Naive B cell (primary cell): ENCODE measurements around the gene PLIN4. TPM values are rescaled to one million over a fixed set of nuclear protein-coding genes. Genes with fewer than 3 reads are reported as not detected.
"Not testable (repeated sequence)": the region's sequence is repeated elsewhere in the genome, so short reads cannot be mapped to it uniquely, and the experiment has no call there.

Experiments
- ATAC-seq, 2 donors: fragments of 150-1000 bp; cut with Tn5 transposase; 2 replicates each; pipeline ENCODE4 v1.10.0; 2021; ENCODE audit warnings: low read depth in 2 of 2, mild to moderate bottlenecking in 2 of 2, moderate library complexity in 2 of 2
- DNase-seq: peaks from one replicate; pipeline ENCODE4 v3.0.0; 2022
- H3K27ac Mint-ChIP-seq, 6 donors: one replicate each; pipeline ENCODE4 v1.8.0; 2020 to 2022; ENCODE audit warnings: mild to moderate bottlenecking in 6 of 6, mixed read lengths in 6 of 6, moderate library complexity in 5 of 6, inconsistent platforms in 2 of 6
- H3K27me3 Mint-ChIP-seq, 3 donors: one replicate each; pipeline ENCODE4 v1.8.0; 2021 to 2022; ENCODE audit warnings: mixed read lengths in 3 of 3, mild to moderate bottlenecking in 1 of 3
- H3K36me3 Mint-ChIP-seq, 2 donors: one replicate each; pipeline ENCODE4 v1.8.0; 2020 to 2022; ENCODE audit warnings: mixed read lengths in 2 of 2, inconsistent platforms in 1 of 2, mild to moderate bottlenecking in 1 of 2
- H3K4me1 Mint-ChIP-seq, 3 donors: one replicate each; pipeline ENCODE4 v1.8.0; 2020 to 2022; ENCODE audit warnings: mixed read lengths in 3 of 3, inconsistent platforms in 1 of 3, mild to moderate bottlenecking in 1 of 3, moderate library complexity in 1 of 3
- H3K4me3 Mint-ChIP-seq, 8 donors: one replicate each; pipeline ENCODE4 v1.8.0; 2020 to 2022; ENCODE audit warnings: mild to moderate bottlenecking in 8 of 8, mixed read lengths in 8 of 8, moderate library complexity in 8 of 8, inconsistent platforms in 2 of 8
- H3K9me3 Mint-ChIP-seq, 7 donors: one replicate each; pipeline ENCODE4 v1.8.0; 2020 to 2022; ENCODE audit warnings: mixed read lengths in 7 of 7, mild to moderate bottlenecking in 5 of 7, inconsistent platforms in 2 of 7, moderate library complexity in 1 of 7
- polyA plus RNA-seq, 6 donors: library from polyadenylated mRNA; unstranded; fragments of 300-500 nt; fragmentation: Illumina TruSeq; gene quantifications; one replicate each; pipeline ENCODE4 v1.2.3, GENCODE V29; 2021; ENCODE audit warnings: low read depth in 6 of 6

Gene PLIN4
- polyA plus RNA-seq, 6 donors from 2014 or later = 0.04 to 0.21 (median 0.14) TPM; not detected in 2

GRCh38 chr19:4553775-4554174 is 35.5 kb upstream of the PLIN4 start:
- H3K4me1 Mint-ChIP-seq = peaks cover 0 to 17% (median 7%) of the 10 kb centered on the region in 3 donors
- H3K27ac Mint-ChIP-seq = no peak overlapping the region
- peaks cover 0 to 32% (median 27%) of the 10 kb centered on the region in 3 donors for H3K27me3 Mint-ChIP-seq
- H3K4me3 Mint-ChIP-seq = no peak overlapping the region
- DNase-seq (no peak), ATAC-seq (no peak)
- H3K9me3 Mint-ChIP-seq = peaks cover 0 to 12% (median 0%) of the 10 kb centered on the region in 7 donors
- no peaks in the 10 kb centered on the region for H3K36me3 Mint-ChIP-seq

DNA sequence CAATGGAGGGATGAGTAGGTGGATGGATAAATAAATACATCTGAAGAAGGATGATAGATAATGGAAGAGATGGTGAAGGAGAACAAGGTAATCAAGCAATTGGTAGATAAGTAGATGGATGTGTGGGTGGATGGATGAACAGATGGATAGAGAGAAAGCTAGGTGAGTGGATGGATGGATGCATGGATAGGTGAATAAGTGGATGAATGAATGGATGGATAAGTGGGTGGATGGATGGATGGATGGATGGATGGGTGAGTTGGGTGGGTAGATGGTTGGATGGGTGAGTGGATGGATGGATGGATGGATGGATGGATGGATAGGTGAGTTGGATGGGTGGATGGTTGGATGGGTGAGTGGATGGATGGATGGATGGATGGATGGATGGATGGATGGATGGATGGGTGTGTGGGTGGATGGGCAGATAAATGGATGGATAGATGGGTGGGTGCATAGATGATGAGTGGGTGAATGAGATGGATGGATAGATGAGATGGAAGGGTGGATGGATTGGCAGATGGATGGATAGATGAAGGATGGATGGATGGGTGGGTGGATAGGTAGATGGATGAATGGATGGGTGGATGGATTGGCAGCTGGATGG is 34.9 kb upstream of the PLIN4 start:
- Mint-ChIP-seq H3K4me3 (no peak overlapping the region), H3K4me1 (peaks cover 0 to 17% (median 7%) of the 10 kb centered on the region in 3 donors), H3K36me3 (no peaks in the 10 kb centered on the region), H3K27me3 (peaks cover 0 to 32% (median 27%) of the 10 kb centered on the region in 3 donors), H3K27ac (peak overlapping the region in 1 of 6 donors; percentile 50), H3K9me3 (peaks cover 0 to 12% (median 0%) of the 10 kb centered on the region in 7 donors)
- DNase-seq = no peak
- ATAC-seq = no peak

GRCh38 chr19:4552525-4552819 is 34.2 kb upstream of the PLIN4 start:
- Mint-ChIP-seq H3K4me3 (no peak overlapping the region), H3K27me3 (peaks cover 0 to 32% (median 23%) of the 10 kb centered on the region in 3 donors), H3K4me1 (peaks cover 0 to 17% (median 3%) of the 10 kb centered on the region in 3 donors), H3K36me3 (no peaks in the 10 kb centered on the region), H3K27ac (no peak overlapping the region), H3K9me3 (peaks cover 0 to 12% (median 0%) of the 10 kb centered on the region in 7 donors)
- ATAC-seq = no peak
- DNase-seq = no peak

DNA sequence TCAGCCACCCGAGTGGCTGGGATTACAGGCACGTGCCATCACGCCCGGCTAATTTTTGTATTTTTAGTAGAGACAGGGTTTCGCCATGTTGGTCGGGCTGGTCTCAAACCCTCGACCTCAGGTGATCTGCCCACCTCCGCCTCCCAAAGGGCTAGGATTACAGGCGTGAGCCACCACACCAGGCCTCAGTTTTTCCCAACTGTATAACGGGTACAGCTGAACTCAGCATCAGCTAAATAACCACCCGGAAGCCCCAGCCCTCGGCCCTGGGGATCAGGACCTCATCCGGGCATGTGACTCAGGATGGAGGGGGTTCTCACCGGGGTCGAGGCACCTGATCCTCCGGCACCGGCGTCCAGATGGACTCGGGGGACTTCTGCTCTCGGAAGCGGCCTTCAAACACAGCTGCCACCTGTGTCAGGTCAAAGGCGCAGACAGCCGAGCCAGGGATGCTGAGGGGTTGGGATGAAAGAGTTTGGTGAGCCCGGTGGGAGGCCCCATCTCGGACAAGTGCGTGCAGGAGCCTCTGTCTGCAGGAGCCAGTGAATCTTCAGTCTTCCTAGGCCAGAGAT is 32.3 kb upstream of the PLIN4 start:
- DNase-seq (no peak), ATAC-seq (no peak)
- Mint-ChIP-seq H3K4me3 (no peak overlapping the region), H3K27me3 (peaks cover 0 to 32% (median 14%) of the 10 kb centered on the region in 3 donors), H3K9me3 (peaks cover 0 to 12% (median 0%) of the 10 kb centered on the region in 7 donors), H3K27ac (no peak overlapping the region), H3K4me1 (peaks cover 0 to 10% (median 0%) of the 10 kb centered on the region in 3 donors), H3K36me3 (no peaks in the 10 kb centered on the region)

DNA sequence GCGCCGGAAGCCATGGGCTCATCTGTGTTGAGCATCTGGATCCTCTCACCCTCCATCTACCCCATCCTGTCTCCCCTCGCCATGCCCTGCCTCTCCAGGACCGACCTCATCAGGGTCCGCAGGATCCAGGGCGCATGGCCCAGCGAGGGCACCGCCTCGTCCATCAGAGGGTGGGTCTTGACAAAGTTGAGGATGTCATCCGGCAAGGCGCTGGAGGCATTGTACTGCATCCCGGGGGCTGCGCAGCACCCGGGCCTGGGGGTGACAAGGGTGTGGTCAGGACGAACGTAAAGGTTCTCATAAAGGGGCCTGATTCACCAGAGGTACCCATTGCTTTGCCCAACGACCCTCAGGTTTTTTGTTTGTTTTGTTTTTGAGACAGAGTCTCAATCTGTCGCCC is 31.7 kb upstream of the PLIN4 start:
- DNase-seq = no peak
- Mint-ChIP-seq H3K27ac (peak overlapping the region in 1 of 6 donors; percentile 44), H3K4me3 (no peak overlapping the region), H3K9me3 (peaks cover 0 to 12% (median 0%) of the 10 kb centered on the region in 7 donors), H3K27me3 (peaks cover 0 to 32% (median 14%) of the 10 kb centered on the region in 3 donors), H3K36me3 (no peaks in the 10 kb centered on the region), H3K4me1 (peaks cover 0 to 10% (median 0%) of the 10 kb centered on the region in 3 donors)
- no peak for ATAC-seq

- Mint-ChIP-seq H3K9me3 (peaks cover 0 to 6% (median 0%) of the 10 kb centered on the region in 7 donors), H3K27ac (peak overlapping the region in 1 of 6 donors; percentile 24), H3K4me3 (no peak overlapping the region), H3K27me3 (peaks cover 0 to 22% (median 14%) of the 10 kb centered on the region in 3 donors), H3K4me1 (peaks cover 0 to 7% (median 0%) of the 10 kb centered on the region in 3 donors), H3K36me3 (no peaks in the 10 kb centered on the region)
- DNase-seq (no peak), ATAC-seq (no peak)
Measured at GRCh38 chr19:4548238-4548584, 29.9 kb upstream of the PLIN4 start.

DNA sequence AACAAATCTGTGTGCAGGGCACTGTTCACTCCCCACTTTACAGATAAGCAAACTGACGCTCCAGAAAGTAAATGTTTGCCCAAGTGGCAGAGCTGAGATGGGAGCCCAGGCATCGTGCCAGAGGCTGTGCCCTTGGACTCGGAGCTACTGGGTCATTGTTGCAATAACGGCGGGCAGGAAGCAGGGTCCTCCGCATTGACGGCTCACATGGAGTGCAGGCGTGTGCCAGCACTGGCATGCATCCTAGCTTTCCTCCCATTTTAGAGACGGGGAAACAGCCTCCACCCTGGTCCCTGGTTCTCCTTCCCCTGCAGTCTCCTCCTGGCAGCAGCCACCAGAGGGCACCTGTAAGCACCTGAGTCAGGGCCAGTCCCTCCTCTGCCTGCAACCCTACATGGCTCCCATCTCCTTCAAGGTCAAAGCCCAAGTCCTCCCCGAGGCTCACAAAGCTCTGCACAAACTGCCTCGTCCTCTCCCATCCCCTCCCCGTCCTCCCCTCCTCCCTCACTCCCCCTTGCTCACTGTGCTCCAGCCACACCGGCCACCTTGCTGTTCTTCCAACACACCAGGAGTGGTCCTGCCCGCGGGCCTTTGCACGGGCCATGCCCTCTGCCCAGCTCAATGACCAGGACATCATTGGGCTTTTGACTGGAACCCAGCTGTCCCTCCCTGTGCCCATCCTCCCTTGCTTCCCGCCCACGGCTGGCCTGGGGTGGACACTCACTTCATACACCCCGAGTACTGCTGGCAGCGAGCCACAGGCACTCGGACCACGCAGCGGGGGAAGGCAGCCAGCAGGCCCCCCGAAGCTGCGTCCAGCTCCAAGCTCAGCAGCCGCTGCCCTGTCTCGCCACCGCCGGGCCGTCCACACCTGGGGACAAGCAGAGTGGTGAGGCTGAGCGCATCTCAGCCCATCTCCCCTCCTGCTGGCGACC is 29.3 kb upstream of the PLIN4 start:
- Mint-ChIP-seq H3K4me1 (peaks cover 0 to 7% (median 0%) of the 10 kb centered on the region in 3 donors), H3K9me3 (peaks cover 0 to 3% (median 0%) of the 10 kb centered on the region in 7 donors), H3K4me3 (no peak overlapping the region), H3K36me3 (no peaks in the 10 kb centered on the region), H3K27ac (peak overlapping the region in 1 of 6 donors; percentile 24), H3K27me3 (peaks cover 0 to 16% (median 8%) of the 10 kb centered on the region in 3 donors)
- ATAC-seq (no peak), DNase-seq (no peak)

DNA sequence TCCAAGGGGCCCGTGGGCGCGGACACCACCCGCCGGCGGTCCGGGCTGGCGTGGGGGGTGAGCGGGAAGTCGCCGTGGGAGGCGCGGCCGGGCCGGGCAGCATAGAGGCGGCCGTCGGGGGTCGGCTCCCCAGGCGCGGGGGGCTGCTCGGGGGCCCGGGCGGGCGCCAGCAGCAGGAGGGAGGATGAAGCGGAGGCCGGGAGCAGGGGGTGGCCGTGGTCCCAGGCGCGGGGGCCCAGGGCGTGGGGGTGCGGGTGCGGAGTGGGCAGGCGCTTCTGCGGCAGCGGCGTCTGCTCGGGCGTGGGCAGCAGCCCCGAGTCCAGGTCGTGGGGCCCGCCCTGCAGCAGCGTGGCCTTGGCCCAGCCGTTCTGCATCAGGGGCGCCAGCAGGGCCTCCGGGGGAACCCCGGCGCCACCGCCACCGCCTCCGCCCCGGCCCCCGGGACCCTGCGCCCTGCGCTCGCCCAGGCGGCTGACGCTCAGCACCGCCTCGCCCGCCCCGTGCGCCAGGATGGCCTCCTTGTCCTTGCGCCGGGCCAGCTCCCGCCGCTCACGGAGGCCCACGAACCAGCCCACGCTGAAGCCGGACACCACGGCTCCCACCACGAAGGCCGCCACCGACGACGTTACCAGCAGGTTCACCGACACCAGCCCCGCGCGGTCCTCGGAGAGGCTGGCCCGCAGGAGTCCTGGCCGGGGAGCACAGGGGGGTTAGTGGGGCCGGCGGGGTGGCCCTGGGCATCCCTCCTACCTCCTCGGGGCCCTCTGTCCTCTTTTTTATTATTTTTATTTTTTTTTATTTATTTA is 25.8 kb upstream of the PLIN4 start:
- H3K4me3 Mint-ChIP-seq = no peak overlapping the region

GRCh38 chr19:4542896-4543841 is 24.9 kb upstream of the PLIN4 start:
- peaks cover 0 to 6% (median 0%) of the 10 kb centered on the region in 7 donors for H3K9me3 Mint-ChIP-seq
- H3K36me3 Mint-ChIP-seq = no peaks in the 10 kb centered on the region
- no peak for DNase-seq
- H3K4me1 Mint-ChIP-seq = peaks cover 5 to 6% (median 6%) of the 10 kb centered on the region in 3 donors
- no peak overlapping the region for H3K27ac Mint-ChIP-seq
- no peak for ATAC-seq
- peaks cover 3 to 18% (median 12%) of the 10 kb centered on the region in 3 donors for H3K27me3 Mint-ChIP-seq
- H3K4me3 Mint-ChIP-seq = peak overlapping the region in 1 of 8 donors; percentile 56

More for the DNA sequence above, 25.8 kb upstream of the PLIN4 start:
- ATAC-seq = no peak
- DNase-seq = no peak
- peaks cover 0 to 5% (median 0%) of the 10 kb centered on the region in 7 donors for H3K9me3 Mint-ChIP-seq
- no peaks in the 10 kb centered on the region for H3K36me3 Mint-ChIP-seq
- peaks cover 5 to 6% (median 6%) of the 10 kb centered on the region in 3 donors for H3K4me1 Mint-ChIP-seq
- no peak overlapping the region for H3K27ac Mint-ChIP-seq
- peaks cover 1 to 14% (median 6%) of the 10 kb centered on the region in 3 donors for H3K27me3 Mint-ChIP-seq

DNA sequence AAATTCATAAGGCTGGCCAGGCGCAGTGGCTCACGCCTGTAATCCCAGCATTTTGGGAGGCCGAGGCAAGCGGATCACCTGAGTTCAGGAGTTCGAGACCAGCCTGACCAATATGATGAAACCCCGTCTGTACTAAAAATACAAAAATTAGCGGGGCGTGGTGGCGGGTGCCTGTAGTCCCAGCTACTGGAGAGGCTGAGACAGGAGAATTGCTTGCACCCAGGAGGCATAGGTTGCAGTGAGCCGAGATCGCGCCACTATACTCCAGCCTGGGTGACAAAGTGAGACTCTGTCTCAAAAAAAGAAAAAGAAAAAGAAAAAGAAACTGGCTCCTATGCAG is 23.5 kb upstream of the PLIN4 start:
- not testable (repeated sequence) for H3K27ac Mint-ChIP-seq, DNase-seq, H3K9me3 Mint-ChIP-seq, H3K4me3 Mint-ChIP-seq, H3K36me3 Mint-ChIP-seq, H3K4me1 Mint-ChIP-seq, ATAC-seq
- peaks cover 3 to 18% (median 18%) of the 10 kb centered on the region in 3 donors for H3K27me3 Mint-ChIP-seq

DNA sequence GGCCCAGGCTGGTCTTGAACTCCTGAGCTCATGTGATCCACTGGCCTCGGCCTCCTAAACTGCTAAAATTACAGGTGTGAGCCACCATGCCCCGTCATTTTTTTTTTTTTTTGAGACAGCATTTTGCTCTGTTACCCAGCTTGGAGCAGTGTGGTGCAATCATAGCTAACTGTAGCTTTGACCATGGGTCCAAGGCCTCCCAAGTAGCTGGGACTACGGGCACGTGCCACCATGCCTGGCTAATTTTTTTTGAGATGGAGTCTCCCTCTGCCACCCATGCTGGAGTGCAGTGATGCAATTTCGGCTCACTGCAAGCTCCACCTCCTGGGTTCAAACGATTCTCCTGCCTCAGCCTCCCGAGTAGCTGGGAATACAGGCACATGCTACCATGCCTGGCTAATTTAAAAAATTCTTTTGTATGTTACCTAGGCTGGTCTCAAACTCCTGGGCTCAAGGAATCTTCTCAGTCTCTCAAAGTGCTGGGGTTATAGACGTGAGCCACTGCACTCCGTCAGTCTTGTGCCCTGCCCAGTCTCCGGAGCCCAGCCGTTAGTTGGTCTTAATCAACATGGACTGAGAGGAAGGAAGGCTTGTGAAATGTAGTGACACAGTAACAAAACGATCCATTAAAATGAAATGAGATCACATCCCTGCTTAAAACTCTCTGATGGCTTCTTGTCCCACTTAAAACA is 23.0 kb upstream of the PLIN4 start:
- Mint-ChIP-seq H3K36me3 (no peaks in the 10 kb centered on the region), H3K4me3 (peak overlapping the region in 1 of 8 donors; percentile 23), H3K27me3 (peaks cover 3 to 18% (median 18%) of the 10 kb centered on the region in 3 donors), H3K27ac (no peak overlapping the region), H3K4me1 (peaks cover 5 to 6% (median 6%) of the 10 kb centered on the region in 3 donors), H3K9me3 (peaks cover 0 to 6% (median 0%) of the 10 kb centered on the region in 7 donors)
- DNase-seq (no peak), ATAC-seq (no peak)
